ENCODE measurements around the gene HPS1. TPM values are rescaled to one million over a fixed set of nuclear protein-coding genes. Genes with fewer than 3 reads are reported as not detected.

The HPS1 gene
- total and polyA plus RNA-seq, 10 of the 15 experiments (the other 5 are each of a cell fraction or from before 2014, with no cell fraction given): 27.1 to 138 (median 54.8) TPM

- peak; percentile 37 for ATAC-seq
- ChIA-PET CTCF (interaction anchor here (1.0 to 1.6 kb wide), 2 partner anchors 14 to 17 kb away, joined by 3 to 7 read pairs; no protein-coding TSS in a partner anchor), RAD21 (ENCODE audit: unreplicated experiment) (no interaction called here), SMC1A (ENCODE audit: uncharacterized antibody, unreplicated experiment) (interaction anchor here (1.5 kb wide), 1 partner anchor 36 kb away, joined by 3 read pairs; no protein-coding TSS in a partner anchor), POLR2A (no interaction called here)
- DNase-seq (ENCODE audit: low read depth, low spot score): no peak
- Histone ChIP-seq H3K4me3 (no peak overlapping the region), H3K9me3 (replicated peaks; ENCODE audit: control insufficient read depth, insufficient read depth, low read length) (no peaks in the 10 kb centered on the region), H2AFZ (ENCODE audit: control insufficient read depth, low read depth, low read length) (no peak overlapping the region), H3K27me3 (replicated peaks in 1 of 2; ENCODE audit: control insufficient read depth in 2 of 2, insufficient read depth in 2 of 2, low read length in 1 of 2) (no peaks in the 10 kb centered on the region), H3K9ac (ENCODE audit: control insufficient read depth, insufficient read depth, low read length) (no peak overlapping the region), H3K4me2 (ENCODE audit: control insufficient read depth, insufficient read depth) (no peak overlapping the region), H3K36me3 (ENCODE audit: control insufficient read depth in 2 of 2, insufficient read depth in 2 of 2, low read length in 1 of 2) (no peaks in the 10 kb centered on the region), H3K4me1 (ENCODE audit: control insufficient read depth, insufficient read depth, low read length) (peaks cover 37% of the 10 kb centered on the region), H3K27ac (ENCODE audit: control insufficient read depth, insufficient read depth) (no peak overlapping the region), H4K20me1 (ENCODE audit: control insufficient read depth, insufficient read depth) (no peaks in the 10 kb centered on the region), H3K79me2 (ENCODE audit: control insufficient read depth, insufficient read depth, low read length) (no peaks in the 10 kb centered on the region)
- FAIRE-seq: peak; percentile 49
- WGBS (ENCODE audit: insufficient coverage, insufficient replicate concordance, low lambda C conversion rate, missing lambda C conversion rate): 66% methylated on average over 4 of the region's 4 CpGs
- no TSS peak for BruUV-seq (replicated peaks)
- in situ Hi-C loops (cut with MboI): no loop called here
- intact Hi-C loops (cut with micrococcal nuclease; ENCODE audit: unreplicated experiment): no loop called here
- TF ChIP-seq SPI1 (IDR thresholded peaks at IDR 0.05; ENCODE audit: borderline replicate concordance, insufficient read depth, low read depth, low read length) (no peak), ETV6 (conservative IDR thresholded peaks at IDR 0.05 in 1 of 2, IDR thresholded peaks at IDR 0.05 in 1 of 2; ENCODE audit: borderline replicate concordance in 1 of 2, low read depth in 1 of 2) (peak in 1 of 2 experiments; percentile 61; a peak in 2 of 4 replicates), CEBPB (IDR thresholded peaks at IDR 0.05; ENCODE audit: borderline replicate concordance in 1 of 2, low read depth in 2 of 2, low read length in 2 of 2) (no peak), TCF3 (IDR thresholded peaks at IDR 0.05; ENCODE audit: borderline replicate concordance, insufficient read depth, low read depth, low read length) (peak; percentile 70; the same call in 1 of the 2 replicates), BACH1 (IDR thresholded peaks at IDR 0.05; ENCODE audit: borderline replicate concordance) (no peak), JUNB (IDR thresholded peaks at IDR 0.05) (no peak; the same call in 1 of the 2 replicates), ZSCAN29 (IDR thresholded peaks at IDR 0.05) (no peak), NBN (IDR thresholded peaks at IDR 0.05) (no peak), SREBF1 (IDR thresholded peaks at IDR 0.05; ENCODE audit: low read length) (no peak), NFIC (IDR thresholded peaks at IDR 0.05; ENCODE audit: low read depth, low read length) (peak; percentile 33; the same call in 1 of the 2 replicates), PKNOX1 (IDR thresholded peaks at IDR 0.05) (peak; percentile 90), WRNIP1 (IDR thresholded peaks at IDR 0.05; ENCODE audit: borderline replicate concordance, low read depth, low read length) (no peak), CREB1 (IDR thresholded peaks at IDR 0.05; ENCODE audit: low read depth) (peak; percentile 78), SMARCA5 (IDR thresholded peaks at IDR 0.05) (peak; percentile 89), BCL3 (IDR thresholded peaks at IDR 0.05; ENCODE audit: borderline replicate concordance, insufficient read depth, low read depth, low read length, poor library complexity, severe bottlenecking) (no peak), ZNF687 (IDR thresholded peaks at IDR 0.05) (no peak), RELB (IDR thresholded peaks at IDR 0.05; ENCODE audit: low read depth) (no peak)
Observed at GRCh38 chr10:98408799-98409198, 37.9 kb downstream of the HPS1 start.
